Astrocyte (in vitro differentiated cells and primary cell): ENCODE data around the gene ZNF438.

Experiments used
- CTCF ChIP-seq: IDR thresholded peaks from 2 replicates; pipeline ENCODE4 v1.5.1; 2011; ENCODE audit warnings: low read depth, mild to moderate bottlenecking, inconsistent platforms, low read length, moderate library complexity; ENCODE audit not compliant: insufficient read depth
- EZH2 ChIP-seq: IDR thresholded peaks from 2 replicates; pipeline ENCODE4 v1.6.1; 2012; ENCODE audit warnings: mild to moderate bottlenecking, low read length, inconsistent platforms; ENCODE audit not compliant: insufficient read depth

DNA sequence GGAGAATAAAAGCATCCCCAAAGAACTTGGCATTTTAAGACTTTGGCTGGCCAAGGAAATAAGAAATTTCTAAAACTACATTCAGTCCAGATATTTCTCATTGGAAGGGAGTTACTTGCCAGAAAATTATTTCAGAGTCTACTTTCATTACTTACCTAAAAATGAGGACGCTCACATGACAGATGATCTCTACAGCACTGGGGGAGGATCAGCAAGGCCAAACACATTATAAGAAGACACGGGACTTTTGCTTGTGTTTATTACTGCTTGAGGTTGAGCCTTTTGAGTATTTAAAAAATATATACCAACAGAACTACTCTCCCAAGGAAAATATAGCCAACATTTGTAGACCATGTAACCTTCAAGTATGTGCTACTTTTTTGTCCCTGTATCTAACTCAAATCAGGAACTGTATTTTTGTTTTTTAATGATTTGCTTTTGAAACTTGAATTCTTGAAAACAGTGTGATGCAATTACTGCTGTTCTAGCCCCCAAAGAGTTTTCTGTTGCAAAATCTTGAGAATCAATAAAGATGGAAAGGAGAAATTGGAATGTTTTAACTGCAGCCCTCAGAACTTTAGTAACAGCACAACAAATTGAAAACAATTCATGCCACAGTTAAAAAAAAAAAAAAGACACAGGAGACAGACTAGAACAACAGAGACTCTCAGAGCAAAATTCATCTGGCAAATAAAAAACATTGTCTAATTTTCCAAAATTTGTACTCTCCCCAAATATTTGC is 128.1 kb downstream of the ZNF438 start:
- TF ChIP-seq CTCF (no peak), EZH2 (no peak)
